GM19351 (cell line): ENCODE results near the gene PTPRN2.
"Not testable (repeated sequence)": the region's sequence is repeated elsewhere in the genome, so short reads cannot be mapped to it uniquely, and the experiment has no call there.

Experiments
- ATAC-seq: cut with Tn5 transposase; IDR thresholded peaks from one replicate; pipeline ENCODE4 v1.9.1; 2021; ENCODE audit warnings: mild to moderate bottlenecking, moderate library complexity; ENCODE audit not compliant: unreplicated experiment

Gene PTPRN2

DNA sequence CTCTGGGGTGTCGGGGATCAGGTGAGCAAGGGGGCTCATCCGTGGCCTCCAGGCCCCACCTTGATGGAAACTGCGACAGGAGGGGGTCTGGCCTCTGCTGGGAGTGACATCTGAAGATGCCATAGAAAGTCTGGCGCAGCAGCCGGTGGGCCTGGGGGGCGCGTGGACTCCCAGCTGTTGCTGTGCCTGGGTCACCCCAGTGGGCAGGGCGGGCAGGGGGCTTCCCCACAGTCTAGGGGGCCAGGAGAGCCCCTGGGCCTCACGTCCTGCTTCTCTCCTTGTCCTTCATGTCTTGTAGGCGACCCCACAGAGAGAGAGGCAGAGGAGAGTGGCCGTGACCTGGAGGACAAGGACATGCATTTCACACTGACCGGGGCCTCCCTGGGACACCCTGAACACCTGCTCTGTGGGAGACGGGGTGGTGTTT is 800.3 kb downstream of the PTPRN2 start:
- ATAC-seq = no peak

DNA sequence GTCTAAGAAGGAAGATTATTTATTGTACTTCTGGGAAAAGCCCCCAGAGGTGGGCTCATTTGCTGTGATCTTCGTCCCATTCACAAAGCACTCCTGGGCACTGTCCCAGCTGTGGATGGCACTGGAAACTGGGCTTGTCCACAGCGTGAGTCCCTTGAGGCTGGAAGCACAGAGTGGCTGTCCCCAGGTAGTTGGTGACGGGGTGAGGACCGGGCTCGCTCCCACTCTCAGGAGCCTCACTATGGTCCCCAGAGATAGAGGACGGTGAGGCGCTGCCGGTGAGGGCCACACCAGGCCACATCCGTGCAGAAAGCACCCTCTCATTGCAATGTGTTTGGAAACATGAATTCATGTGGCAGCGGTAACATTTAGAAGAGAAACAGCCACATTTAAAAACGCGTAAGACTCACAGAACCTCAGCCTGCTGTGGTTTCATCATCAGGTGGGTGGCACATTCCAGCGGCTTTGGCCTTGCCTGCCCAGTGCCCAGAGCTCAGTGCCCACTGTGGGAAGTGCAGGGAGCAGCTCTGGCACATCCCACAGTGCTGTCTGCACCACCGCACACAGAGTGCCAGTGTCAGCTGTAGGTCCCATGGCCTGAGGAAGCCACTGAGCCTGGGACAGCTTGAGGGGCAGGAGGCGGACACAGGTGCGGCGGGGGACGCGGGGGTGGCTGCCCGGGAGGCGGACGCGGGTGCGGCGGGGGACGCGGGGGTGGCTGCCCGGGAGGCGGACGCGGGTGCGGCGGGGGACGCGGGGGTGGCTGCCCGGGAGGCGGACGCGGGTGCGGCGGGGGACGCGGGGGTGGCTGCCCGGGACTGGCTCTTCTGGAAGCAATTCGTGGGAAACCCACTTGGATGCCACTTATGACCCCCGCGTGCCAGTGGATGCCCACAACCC is 801.0 kb downstream of the PTPRN2 start:
- no peak for ATAC-seq

DNA sequence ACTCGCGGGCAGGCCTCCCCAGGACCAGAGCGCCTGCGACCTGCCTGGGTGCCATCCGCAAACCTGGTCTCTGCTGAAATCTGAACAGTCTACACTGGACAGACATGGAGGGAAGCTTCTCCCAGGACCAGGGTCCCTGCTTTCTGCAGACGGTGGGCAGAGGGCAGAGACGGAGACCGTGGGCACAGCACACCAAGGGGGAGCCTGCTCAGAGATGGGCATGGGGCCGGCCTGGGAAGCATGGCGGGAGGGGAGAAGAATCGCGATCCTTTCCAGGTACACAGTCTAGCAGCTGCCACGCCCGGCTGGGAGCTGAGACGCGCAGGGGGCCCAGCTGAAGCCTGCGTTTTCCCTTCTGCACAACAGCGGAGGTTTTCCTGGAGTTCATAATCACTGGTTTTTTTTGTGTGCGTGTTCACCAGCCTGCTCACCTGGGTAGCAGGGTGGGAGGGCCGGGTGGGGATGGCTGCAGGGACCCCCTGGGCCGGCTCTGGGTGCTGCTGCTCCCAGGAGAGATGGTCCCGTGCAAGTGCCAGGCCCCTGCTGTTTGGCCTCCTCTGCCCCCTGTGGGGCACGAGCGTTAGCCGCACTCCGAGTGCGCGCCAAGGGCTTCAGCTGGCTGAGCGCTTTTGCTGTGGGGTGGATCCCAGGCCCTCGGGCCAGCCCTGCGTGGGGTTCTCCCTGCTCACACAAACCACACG is 802.0 kb downstream of the PTPRN2 start:
- no peak for ATAC-seq

DNA sequence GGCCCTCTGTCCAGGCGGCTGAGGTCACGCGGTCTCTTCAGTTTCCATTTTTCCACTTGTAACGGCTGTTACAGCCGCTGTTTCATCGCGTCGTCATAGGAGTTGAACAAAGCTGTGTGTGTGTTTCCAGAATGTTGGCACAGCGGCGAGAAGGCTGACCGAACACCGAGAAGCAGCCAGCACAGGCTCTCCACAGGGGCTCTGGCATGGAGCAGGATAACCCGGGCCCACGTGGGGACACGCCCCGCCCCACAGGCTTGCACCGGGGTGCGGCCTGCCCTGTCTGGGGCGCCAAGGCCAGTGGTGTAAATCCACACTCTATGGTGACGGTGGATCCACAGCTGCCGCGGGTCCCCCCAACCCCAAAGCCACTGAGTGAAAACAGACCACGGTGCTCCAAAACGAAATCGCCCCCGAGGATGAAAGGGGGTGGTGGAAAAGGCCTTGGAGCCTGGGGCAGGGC is 802.6 kb downstream of the PTPRN2 start:
- no peak for ATAC-seq

DNA sequence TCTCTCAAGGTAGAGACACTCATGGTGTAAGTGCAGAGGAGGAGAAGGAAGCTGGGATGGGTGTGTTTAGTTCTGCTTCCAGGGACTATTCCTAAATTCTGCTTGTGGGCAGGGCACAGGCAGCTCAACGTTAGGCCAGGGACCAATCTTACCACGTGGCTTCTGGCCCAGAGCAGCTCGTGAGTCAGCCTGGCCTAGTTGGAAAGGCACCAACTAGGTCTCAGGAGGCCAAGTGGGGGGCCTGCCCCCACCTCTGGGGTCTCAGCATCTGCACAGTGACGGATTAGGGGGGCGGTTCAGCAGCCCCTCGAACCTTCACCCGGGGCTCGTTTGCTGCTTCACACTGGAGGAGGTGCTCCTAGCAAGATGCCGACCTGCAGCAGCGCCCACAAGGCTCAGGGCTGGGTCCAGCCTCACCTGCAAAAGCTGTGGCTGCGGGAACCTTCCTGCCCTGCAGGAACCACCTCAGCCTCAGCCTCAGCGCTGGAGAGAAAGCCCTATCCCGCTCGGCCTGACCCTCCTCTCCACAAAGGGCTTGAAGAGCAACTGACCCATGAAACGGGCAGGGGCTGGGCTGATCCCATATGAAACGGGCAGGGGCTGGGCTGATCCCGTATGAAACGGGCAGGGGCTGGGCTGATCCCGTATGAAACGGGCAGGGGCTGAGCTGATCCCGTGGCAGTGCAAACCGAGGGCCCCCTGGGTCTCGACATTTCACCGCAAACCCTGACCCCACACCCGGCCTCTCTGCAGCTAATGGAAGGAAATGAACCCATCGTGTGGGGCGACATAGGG is 803.4 kb downstream of the PTPRN2 start:
- ATAC-seq = no peak

DNA sequence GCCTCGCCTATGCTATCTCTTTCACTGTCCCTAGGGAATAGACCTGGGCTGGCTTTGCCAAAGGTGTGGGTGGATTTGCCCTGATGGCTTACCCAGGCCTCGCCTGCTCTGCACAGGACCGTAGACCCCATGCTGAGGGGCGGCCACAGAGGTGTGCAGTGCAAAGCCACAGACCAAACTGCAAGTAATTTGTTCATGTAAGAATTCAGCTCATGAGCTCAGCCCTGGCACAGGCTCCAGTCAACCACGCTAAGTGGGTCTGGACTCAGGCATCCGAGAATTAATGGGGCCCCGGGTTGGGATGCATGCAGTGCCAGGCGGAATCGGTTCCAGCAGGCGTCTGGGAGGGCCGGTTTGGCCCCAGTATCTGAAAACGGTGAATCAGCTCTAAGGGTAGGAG is 805.6 kb downstream of the PTPRN2 start:
- ATAC-seq = no peak

DNA sequence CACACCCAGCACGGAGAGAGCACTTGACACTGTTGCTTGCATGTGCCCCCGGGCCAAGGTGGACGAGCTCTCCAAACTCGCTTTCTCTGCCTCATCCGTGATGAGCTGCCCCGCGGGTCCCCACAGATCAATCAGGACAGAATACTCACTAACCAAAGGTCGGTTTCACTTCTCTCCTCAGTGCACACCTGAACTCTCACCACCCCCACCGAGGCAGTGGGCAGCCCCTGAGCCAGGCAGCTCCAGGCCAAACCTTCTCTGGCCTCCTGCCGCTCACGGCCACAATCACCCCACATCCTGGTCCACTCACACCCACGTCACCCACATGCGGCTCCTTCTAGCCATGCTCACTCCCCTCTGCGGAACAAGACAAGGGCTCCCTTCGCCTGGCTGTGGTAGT is 806.9 kb downstream of the PTPRN2 start:
- ATAC-seq = no peak

DNA sequence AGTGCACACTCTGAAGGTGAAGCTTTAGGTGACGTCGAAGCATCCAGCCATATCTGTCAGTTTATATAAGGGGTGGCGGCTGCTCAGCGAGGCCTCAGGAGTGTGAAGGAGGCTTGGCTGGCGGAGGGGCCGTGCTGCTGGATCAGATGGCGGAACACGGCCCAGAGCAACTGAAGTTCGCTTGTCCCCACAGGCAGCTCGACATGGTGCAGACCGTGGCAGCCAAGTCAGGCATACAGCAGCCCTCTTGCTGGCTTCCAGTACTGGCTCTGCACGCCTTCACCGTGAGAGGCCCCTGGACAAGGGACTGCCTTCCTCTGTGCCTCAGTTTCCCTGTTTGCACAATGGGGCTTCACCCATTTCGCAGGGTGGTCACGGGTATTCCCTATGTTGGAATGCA is 807.3 kb downstream of the PTPRN2 start:
- no peak for ATAC-seq

DNA sequence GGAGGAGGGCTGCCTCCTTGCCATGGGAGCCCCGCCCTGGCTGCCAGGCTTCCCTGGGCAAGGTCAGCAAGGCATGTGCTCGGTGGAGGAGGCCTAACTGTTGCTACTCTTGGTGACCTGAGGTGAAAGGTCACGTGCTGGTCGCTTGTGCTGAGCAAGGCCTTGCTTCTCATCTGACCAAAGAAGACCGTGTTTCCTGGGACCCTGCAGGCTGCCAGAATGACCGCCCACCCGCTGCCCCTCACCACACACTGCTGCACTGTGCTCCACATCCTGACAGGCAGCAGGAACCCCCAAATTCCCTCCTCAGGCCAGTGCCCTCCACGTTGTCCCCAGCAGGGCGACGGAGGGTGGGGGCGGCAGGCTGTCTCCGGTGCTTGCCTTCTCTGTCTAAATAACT is 808.4 kb downstream of the PTPRN2 start:
- ATAC-seq = no peak

DNA sequence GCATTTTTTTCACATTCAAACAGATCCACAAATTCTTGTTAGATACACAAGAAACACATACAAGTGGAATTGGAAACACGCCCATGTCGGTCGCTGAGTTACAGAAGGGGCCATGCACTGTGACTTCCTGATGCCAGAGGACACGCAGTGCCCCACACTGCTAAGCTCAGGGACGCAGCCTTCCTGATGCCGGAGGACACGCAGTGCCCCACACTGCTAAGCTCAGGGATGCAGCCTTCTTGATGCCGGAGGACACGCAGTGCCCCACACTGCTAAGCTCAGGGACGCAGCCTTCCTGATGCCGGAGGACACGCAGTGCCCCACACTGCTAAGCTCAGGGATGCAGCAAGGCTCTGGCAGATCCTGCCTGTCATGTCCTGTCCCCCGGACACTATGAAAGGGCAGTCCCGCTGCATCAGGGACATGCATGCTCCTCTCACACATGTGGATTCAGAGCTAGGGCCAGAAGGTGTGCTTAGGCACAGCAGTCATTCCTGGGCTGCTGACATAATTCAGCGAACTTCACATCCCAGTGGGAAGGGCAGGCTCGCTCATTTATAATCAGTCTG is 810.3 kb downstream of the PTPRN2 start:
- ATAC-seq = not testable (repeated sequence)

DNA sequence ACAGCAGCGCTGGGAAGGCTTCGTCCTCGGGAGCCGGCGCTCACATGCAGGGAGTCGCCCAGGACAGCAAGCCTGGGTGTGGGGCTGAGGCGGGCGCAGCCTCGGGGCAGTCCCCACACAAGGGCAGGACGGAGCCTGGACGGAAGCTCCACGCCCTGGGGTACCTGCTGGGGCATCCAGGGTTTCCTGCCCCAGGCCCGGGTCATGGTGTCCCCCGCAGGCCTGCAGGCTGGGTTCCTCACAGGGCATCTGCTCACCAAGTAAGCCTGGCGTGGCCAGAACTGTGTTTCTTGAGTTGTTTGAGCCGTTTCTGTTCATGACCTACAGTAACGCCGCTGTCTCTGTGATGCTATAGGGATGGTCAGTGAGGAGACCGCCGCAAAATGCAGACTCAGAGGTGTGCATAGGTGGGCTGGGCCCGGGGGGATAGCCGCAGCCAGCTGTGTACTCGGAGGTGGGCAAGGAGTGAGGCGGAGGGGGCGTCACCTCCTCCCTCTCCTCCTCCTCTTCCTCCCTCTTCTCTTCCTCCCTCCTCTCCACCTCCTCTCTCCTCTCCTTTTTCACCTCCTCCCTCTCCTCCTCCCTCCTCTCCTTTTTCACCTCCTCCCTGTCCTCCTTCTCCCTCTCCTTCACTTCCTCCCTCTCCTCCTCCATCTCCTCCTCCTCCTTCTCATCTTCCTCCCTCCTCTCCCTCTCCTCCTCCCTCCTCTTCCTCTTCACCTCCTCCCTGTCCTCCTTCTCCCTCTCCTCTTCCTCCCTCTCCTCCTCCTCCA is 811.9 kb downstream of the PTPRN2 start:
- ATAC-seq = no peak

DNA sequence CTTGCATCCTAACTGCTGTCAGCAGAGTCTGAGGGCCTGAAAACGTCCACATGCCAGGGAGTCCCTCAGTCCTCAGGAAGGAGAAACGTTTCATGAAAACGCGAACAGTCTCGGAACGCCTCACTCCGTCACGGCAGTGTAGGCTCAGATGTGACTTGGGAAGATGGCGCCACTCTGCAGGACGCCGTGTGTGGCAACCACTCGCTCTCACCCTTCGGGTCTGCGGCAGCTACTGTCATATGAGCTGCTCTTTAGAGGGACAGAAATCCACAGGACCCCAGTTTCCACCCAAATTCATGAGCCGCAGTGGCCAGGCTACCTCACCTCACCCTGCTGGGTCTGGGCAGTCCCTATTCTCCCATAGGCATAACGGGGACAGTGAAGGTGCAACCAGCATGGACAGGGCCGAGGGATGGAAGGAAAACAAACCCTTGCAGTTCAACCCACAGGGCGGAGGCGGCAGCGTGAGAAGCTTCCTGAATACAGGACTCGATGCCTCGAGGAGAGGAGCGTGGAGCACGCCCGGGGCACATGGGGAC is 812.5 kb downstream of the PTPRN2 start:
- ATAC-seq = no peak

DNA sequence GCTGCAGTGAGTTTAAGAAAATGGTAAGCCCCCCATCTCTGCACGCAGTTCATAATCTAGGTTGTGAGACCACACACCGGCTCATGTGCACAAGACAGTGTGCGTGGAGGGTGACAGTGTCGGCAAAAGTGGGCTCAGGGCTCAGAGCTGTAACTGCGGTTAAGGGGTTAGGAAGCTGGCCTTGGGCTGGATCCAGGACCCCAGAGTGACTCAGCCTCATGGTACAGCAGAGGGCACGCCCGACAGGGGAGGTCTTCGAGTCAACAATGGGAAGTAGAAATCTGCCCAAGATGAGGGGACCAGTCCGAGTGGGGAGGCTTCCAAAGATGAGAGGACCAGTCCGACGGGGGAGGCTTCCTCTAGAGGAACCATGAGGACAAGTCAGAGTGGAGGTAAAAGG is 813.1 kb downstream of the PTPRN2 start:
- ATAC-seq = no peak

DNA sequence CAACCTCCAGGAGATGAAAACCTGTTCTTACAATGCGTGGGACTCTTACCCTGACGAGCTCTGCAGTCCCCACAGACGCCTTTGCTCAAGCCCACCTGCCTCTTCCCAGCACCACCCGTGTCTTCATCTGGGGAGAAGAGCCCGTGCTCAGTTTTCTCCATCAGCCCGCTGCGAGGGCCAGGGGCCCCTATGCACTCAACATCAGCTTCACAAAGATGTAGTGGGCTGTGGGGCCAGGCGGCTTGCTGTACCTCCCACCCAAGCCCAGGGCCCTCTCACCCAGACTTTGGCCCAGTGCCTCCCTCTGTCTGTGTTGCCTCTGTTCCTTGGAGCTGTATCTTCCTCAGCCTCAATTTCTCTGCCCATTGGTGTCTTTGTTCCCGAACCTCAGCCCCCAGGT is 814.3 kb downstream of the PTPRN2 start:
- ATAC-seq = no peak

DNA sequence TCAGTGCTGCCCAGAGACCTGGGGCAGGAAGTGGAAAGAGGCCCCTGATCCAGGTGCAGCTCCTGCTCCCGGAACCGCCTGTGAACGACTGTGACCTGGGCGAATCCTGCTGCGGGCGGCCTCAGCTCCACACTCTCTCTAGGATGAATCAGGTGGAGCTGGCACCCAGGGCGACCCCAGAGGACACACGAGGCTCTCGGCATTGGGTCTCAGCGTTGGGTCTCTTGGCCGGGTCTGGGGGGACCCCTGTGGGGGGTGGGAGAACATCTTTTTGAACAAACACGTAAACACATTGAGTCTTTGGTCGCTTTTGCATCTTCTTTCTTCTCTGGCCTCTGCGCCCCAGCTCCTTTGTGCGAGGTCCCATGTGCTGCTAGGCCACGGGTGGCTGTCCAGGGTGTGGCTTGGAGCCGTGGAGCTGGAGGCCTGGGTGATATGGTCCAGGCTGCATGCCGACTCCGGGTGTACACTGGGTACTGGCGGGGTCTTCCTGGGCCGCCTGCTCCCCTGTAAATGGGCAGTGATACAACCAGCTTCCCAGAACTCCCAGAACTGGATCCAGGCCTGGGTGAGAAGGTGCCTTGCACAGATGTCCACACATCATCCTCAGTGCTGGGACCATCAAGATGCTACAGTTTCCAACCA is 815.0 kb downstream of the PTPRN2 start:
- ATAC-seq = no peak

DNA sequence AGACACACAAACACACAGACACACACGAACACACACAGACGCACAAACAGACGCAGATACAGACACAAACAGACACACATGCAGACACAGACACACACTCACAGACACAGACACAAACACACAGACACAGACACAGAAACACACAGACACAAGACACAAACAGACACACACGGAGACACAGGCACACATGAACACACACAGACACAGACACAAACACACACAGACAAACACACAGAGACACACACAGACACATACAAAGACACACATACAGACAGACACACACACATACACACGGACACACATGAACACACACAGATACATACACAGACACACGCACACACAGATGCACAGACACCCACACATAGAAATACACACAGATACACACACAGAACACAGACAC is 815.9 kb downstream of the PTPRN2 start:
- no peak for ATAC-seq

DNA sequence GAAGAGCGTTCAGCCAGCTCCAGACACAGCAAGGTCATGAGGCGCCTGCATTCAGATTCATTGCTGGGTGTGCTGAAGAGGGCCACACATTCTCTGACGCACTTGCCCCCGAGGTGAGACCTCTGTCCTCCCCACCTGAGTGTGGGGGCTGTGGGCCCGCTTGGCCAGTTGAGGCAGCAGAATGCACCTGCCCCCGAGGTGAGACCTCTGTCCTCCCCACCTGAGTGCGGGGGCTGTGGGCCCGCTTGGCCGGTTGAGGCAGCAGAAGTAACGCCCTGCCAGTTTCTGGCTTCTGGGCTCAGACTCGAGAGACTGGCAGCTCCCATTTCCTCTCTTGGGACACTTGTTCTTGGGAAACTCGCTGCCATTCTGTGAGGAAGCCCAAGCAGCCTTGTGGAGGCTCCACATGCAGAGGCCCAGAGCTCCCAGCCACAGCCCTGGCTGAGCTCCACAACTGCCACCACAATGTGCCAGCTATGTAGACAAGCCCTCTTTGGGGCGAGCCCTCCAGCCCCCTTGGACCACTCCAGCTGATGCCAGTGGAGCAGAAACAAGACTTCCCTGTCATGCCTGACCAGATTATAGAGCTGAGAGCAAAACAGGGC is 816.8 kb downstream of the PTPRN2 start:
- no peak for ATAC-seq

DNA sequence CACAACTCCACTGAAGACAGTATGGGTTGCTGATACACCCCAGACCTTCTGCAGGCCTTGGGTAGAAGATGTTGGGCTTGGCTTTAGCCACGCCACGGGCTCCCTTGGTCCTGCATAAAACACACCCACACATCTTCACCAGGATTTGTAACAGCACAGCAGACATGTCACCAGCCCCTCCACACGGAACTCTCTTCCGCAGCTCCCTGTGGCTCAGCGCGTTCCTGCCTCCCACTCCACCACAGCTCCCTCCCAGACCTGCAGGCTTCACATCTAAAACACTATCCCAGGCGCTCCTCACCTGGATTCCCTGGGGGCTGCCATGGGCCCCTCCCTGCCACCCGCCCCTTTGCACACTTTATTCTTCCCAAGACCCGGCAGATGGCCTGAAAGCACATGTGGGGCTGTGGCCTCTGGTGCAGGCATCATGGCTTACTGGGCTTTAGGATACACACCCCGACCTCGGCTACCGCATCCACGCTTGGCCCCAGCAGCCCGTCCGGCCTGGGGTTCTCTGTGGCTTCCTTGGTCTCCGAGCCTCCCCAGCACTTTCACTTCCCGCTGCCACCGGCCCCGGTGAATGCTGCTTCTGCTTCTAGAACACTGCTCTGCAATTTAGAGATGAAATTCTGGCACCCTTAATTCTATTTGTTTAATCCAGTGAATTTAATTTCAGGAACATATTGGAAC is 818.0 kb downstream of the PTPRN2 start:
- ATAC-seq = no peak

DNA sequence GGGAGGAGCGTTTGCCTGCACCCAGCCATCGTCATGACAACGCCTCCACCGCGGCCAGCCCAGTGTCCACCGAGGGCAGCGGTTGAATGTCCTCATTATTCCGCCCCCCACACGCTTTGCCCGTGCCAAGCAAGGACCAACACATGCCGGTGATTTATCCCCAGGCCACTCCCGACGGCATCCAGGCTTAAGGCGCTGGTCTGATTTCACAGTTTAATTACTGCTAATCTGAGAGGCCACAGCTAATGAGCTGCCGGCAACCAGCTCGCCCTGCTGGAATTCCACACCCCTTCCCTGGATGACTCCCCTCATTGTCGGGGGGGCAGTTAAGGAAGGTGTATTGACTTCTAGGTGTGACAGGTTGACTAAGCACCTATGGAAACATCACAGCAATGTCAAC is 818.5 kb downstream of the PTPRN2 start:
- no peak for ATAC-seq
